Stimulated activated naive CD8-positive, alpha-beta T cell treated with anti-CD3 and anti-CD28 coated beads, Interleukin-15, Interleukin-2, amounts not matched to agents 100 U/mL and 50 U/mL, for 24 hours (primary cell): Measurements from ENCODE around the gene HINT3.
"Not testable (repeated sequence)": the region's sequence is repeated elsewhere in the genome, so short reads cannot be mapped to it uniquely, and the experiment has no call there.

ENCODE experiments used
- ATAC-seq: fragments of 150-1000 bp; cut with Tn5 transposase; one replicate; pipeline ENCODE4 v1.10.0; 2021
- DNase-seq: peaks from one replicate; pipeline ENCODE4 v3.0.0; 2021

Gene HINT3

DNA sequence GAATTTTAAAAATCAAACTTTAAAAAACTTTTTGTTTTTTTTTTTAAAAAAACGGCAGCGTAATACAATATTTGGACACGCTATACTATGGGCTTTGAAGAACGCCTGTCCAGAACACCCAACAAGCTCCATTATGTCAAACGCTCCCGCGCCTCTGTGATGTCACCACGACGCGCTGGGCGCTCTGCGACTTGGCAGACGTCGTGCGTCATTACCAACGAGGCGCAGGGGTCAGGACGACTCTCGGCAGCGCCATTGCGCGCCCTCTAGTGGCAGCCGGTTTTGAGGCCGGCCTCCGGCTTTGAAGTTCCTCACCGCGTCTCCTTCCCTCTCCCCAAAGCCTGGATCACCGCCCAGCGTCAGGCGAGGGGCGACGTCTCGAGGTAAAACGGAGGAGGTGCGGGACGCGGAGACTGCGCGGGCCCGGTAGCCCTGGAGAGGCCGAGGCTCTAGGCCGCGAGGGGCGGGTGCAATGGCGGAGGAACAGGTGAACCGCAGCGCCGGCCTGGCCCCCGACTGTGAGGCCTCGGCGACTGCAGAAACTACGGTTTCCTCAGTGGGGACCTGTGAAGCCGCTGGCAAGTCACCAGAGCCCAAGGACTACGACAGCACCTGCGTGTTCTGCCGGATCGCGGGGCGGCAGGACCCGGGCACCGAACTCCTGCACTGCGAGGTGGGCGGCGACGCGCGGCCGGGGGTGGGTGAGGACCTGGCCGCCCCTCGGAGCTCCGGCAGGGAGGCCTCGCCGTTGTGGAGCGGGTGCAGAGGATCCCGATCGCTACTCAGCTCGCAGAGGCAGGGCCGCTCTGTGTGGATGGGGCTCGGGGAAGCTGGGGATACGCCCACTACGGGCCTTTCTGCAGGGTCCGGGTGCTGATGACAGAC is at the start of gene HINT3:
HINT3 (plus strand) TSS at position 265 of the 885 bp plus-strand sequence; CDS start at position 473, 208 bp downstream.
- DNase-seq (peak; percentile 99), ATAC-seq (peak; percentile 93)

DNA sequence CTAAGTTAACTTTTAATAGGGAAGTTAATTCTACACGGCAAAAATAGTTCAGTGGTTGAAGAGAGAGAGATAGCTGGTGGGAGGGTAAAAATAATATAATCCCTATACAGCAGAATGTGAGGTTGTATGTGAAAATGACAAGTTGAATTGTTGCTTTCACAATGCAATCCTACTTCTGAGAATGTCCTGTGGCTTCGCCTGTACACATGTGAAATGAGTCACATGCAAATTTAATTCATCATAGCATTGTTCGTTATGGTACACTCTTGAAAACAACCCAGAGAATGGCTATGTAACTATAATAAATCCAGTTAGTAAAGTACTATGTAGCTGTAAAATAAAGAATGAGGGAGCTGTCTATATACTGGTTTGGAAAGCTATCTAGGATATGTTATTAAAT is 46.0 kb upstream of the HINT3 start:
- DNase-seq (no peak), ATAC-seq (peak; percentile 96)

DNA sequence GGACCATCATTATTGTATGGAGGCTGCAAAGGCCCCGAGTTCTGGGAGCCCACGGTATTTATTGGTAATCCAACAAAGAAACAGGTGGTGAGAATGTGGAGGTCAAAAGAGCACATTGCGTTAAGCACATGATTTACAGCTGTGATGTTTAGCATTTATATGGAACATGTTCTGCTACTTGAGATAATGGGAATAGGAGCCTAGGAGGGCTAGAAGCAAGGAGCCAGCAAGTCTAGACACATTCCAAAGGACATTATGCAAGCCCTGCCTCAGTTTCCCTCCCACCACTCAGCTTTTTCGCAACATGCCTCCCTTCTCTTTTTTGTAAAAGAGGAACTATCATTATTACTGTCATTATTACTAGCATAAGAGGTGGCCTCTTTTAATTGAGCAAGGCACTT is 45.5 kb upstream of the HINT3 start:
- DNase-seq, ATAC-seq: not testable (repeated sequence)

- not testable (repeated sequence) for DNase-seq, ATAC-seq
These were observed 44.1 kb upstream of the HINT3 start for GRCh38 chr6:125912430-125912829.

GRCh38 chr6:125913145-125913544 is 43.4 kb upstream of the HINT3 start:
- DNase-seq (no peak), ATAC-seq (no peak)

- no peak for ATAC-seq
- no peak for DNase-seq
These were observed 42.7 kb upstream of the HINT3 start for GRCh38 chr6:125913864-125914351.

DNA sequence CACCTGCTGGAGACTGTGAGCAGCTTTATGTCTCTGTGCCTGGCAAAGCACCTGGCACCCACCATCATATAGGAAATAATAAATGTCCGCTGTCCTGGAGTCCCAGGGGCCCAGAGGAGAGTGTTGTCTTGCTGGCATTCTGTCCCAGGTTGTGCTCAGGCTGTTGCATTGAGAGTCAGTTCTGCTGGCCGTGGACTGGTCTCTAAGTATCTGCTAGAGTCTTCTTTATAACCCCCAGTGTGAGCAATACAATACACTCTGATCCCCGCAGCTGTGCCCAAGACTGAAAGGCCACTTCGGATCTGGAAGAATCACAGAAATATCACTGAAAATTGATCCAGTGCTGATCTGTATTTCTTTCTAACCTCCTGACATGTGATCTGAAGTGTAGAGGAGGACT is 38.3 kb upstream of the HINT3 start:
- ATAC-seq = no peak
- no peak for DNase-seq

DNA sequence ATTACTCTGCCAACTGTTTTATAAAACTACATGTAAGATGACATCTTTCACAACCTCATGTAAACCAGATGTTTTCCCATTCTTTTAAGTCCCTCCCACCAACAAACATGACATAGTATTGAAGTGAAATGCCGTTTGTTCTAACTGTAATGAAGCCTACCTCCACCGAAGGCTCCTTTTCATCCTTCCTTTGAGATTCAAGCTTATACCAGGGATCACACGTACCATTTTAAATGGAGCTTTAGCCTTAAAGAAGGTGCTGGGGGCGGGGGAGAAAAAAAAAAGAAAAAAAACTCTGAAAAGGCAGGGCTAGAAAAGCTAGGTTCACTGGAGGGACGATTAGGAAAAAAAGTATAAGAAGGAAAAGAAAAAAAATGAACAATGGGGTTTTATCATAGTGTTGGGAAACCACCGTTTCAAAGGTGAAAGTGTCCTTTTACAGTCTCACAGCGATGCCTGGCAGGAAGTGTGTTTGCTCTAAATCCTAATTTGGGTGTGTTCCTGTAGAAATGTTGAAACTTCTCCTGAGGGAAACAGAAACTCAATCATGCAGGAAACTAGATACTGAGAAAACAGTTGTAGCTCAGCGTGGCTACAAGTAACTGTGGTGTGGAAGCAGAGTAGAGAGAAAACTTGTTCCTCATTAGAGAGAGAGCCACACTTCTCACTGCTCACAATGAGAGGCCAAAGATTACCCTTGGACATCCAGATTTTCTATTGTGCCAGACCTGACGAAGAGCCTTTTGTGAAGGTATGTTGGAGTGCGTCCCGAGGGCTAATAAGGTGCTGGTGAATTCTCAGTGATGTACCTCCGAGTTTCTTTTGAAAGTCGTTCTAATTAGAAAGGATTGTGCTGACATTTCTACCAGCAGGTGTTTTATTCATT is 37.6 kb upstream of the HINT3 start:
- ATAC-seq = peak; percentile 98
- peak; percentile 42 for DNase-seq

- no peak for ATAC-seq
These were observed 37.0 kb upstream of the HINT3 start for GRCh38 chr6:125919618-125920017.

DNA sequence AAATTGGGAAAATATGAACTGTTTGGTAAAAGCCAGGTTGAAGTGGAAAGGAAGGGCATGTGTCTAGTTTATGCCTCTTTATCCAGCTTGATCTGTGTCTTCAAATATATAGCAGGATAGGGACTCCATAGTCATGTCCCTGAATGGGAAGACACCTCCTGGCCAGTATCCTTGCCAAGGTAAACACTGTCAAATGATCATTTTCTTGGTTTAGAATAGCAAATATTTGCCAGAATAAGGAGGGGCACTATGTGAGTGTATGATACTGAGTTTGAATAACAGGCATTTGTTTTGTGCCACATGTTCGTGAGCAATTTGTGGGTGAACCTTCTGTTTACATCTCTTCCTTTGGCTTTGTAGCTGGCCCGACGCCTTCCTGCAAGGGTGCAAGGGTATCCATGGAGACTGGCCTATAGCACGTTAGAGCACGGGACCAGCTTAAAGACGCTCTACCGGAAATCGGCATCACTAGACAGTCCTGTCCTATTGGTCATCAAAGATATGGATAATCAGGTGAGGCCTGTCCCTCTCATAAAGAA is 34.2 kb upstream of the HINT3 start:
- ATAC-seq (no peak), DNase-seq (no peak)

More at GRCh38 chr6:125919618-125920017, 37.0 kb upstream of the HINT3 start:
- no peak for DNase-seq

DNA sequence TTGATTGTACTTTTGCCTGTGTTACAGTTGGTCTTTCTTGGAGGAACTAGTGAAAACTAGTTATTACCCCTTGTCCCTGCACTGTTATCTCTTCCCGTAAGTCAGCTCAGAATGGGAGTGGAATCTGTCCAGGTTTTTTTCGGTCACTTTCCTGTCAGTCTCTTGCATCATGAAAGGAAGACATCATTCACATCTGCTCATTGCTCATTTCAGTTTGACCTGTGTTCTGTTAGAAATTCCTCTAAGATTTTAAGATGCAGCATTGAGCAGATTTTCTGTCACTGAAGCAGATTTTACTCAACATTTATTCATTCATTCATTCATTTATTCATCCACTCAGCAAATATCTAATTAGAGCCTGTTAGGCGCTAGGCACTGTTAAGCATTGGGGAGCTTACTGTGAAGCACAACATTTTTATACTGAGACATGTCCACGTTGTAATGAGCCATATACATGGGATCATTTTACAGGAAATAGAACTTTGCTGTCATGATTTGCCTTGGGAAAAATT is 33.1 kb upstream of the HINT3 start:
- ATAC-seq (no peak), DNase-seq (no peak)

- ATAC-seq (no peak), DNase-seq (no peak)
These were observed 32.4 kb upstream of the HINT3 start for GRCh38 chr6:125924169-125924568.

GRCh38 chr6:125924697-125925358 is 31.7 kb upstream of the HINT3 start:
- no peak for DNase-seq

GRCh38 chr6:125926711-125927110 is 29.9 kb upstream of the HINT3 start:
- ATAC-seq (no peak), DNase-seq (no peak)

More at GRCh38 chr6:125924697-125925358, 31.7 kb upstream of the HINT3 start:
- no peak for ATAC-seq

GRCh38 chr6:125927761-125928160 is 28.8 kb upstream of the HINT3 start:
- no peak for DNase-seq
- ATAC-seq = no peak

- DNase-seq (no peak), ATAC-seq (no peak)
These were observed 25.7 kb upstream of the HINT3 start for GRCh38 chr6:125930765-125931418.

DNA sequence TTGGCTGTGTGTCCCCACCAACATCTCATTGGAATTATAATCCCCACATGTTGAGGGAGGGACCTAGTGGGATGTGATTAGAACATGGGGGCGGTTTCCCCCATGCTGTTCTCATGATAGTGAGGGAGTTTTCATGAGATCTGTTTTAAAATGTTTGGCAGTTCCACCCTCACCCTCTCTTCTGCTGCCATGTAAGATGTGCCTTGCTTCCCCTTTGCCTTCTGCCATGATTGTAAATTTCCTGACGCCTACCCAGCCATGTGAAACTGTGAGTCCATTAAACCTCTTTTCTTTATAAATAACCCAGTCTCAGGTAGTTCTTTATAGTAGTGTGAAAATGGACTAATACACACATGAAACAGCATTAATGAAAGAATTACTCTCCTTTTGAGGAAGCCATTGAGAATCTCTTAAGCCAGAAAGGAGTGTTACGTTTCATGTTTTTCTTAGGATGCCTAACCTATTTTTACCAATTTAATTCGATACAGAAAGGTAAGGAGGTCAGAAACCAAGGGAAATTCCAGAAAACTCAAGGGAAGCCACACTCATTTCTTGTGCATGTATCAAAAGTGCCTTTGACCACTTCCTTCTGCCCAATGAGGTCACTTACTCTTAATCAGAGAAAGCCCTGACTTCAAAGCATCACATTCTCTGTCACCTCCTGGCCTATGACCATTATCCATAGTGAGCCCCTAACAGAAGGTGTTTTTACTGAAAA is 24.7 kb upstream of the HINT3 start:
- no peak for DNase-seq
- peak; percentile 63 for ATAC-seq

- ATAC-seq = no peak
- DNase-seq = no peak
These were observed 24.1 kb upstream of the HINT3 start for GRCh38 chr6:125932451-125932795.

- not testable (repeated sequence) for DNase-seq, ATAC-seq
These were observed 21.1 kb upstream of the HINT3 start for GRCh38 chr6:125935520-125935919.

- no peak for DNase-seq
These were observed 17.5 kb upstream of the HINT3 start for GRCh38 chr6:125939026-125939425.

More at GRCh38 chr6:125939026-125939425, 17.5 kb upstream of the HINT3 start:
- ATAC-seq = no peak
